ENCODE measurements around the gene SARS2.

Gene SARS2

GRCh38 chr19:38933544-38933943 lies 3.0 kb upstream of the SARS2 start:
- TF ChIP-seq PAX5 (IDR thresholded peaks at IDR 0.05; ENCODE audit: insufficient read depth, low read length, severe bottlenecking) (no peak), POLR2A (IDR thresholded peaks at IDR 0.05; ENCODE audit: low read depth, low read length) (no peak), POU2F2 (IDR thresholded peaks at IDR 0.05; ENCODE audit: low read depth, low read length) (no peak), TAF1 (IDR thresholded peaks at IDR 0.05; ENCODE audit: low read depth, low read length) (no peak), SPI1 (IDR thresholded peaks at IDR 0.05; ENCODE audit: low read depth, low read length) (no peak), POLR2AphosphoS5 (IDR thresholded peaks at IDR 0.05; ENCODE audit: low read depth, low read length) (no peak)
- DNase-seq (ENCODE audit: insufficient read length, low spot score): no peak
- FAIRE-seq: no peak

- DNase-seq (ENCODE audit: insufficient read length, low spot score) (no peak), FAIRE-seq (no peak)
Observed at GRCh38 chr19:38932425-38933179, 2.0 kb upstream of the SARS2 start.

DNA sequence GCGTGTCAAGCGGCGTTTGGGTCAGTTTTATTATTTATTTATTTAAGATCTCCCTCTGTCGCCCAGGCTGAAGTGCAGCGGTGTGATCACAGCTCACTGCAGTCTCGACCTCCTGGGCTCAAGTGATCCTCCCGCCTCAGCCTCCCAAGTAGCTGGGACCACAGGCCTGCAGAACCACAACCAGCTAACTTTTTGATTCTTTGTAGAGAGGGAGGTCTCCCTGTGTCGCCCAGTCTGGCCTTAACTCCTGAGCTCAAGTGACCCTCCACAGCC lies 894 bp upstream of the SARS2 start:
- DNase-seq (ENCODE audit: insufficient read length, low spot score) (no peak), FAIRE-seq (no peak)
- TF ChIP-seq POLR2A (IDR thresholded peaks at IDR 0.05; ENCODE audit: low read depth, low read length) (no peak), SPI1 (IDR thresholded peaks at IDR 0.05; ENCODE audit: low read depth, low read length) (no peak), PAX5 (IDR thresholded peaks at IDR 0.05; ENCODE audit: insufficient read depth, low read length, severe bottlenecking) (no peak), POLR2AphosphoS5 (IDR thresholded peaks at IDR 0.05; ENCODE audit: low read depth, low read length) (no peak), POU2F2 (IDR thresholded peaks at IDR 0.05; ENCODE audit: low read depth, low read length) (no peak), TAF1 (IDR thresholded peaks at IDR 0.05; ENCODE audit: low read depth, low read length) (no peak)

More at GRCh38 chr19:38932425-38933179, 2.0 kb upstream of the SARS2 start:
- no peak for TF ChIP-seq TAF1 (IDR thresholded peaks at IDR 0.05; ENCODE audit: low read depth, low read length)
- no peak for TF ChIP-seq SPI1 (IDR thresholded peaks at IDR 0.05; ENCODE audit: low read depth, low read length)
- no peak for TF ChIP-seq PAX5 (IDR thresholded peaks at IDR 0.05; ENCODE audit: insufficient read depth, low read length, severe bottlenecking)
- TF ChIP-seq POU2F2 (IDR thresholded peaks at IDR 0.05; ENCODE audit: low read depth, low read length): no peak
- TF ChIP-seq POLR2AphosphoS5 (IDR thresholded peaks at IDR 0.05; ENCODE audit: low read depth, low read length): no peak
- no peak for TF ChIP-seq POLR2A (IDR thresholded peaks at IDR 0.05; ENCODE audit: low read depth, low read length)

DNA sequence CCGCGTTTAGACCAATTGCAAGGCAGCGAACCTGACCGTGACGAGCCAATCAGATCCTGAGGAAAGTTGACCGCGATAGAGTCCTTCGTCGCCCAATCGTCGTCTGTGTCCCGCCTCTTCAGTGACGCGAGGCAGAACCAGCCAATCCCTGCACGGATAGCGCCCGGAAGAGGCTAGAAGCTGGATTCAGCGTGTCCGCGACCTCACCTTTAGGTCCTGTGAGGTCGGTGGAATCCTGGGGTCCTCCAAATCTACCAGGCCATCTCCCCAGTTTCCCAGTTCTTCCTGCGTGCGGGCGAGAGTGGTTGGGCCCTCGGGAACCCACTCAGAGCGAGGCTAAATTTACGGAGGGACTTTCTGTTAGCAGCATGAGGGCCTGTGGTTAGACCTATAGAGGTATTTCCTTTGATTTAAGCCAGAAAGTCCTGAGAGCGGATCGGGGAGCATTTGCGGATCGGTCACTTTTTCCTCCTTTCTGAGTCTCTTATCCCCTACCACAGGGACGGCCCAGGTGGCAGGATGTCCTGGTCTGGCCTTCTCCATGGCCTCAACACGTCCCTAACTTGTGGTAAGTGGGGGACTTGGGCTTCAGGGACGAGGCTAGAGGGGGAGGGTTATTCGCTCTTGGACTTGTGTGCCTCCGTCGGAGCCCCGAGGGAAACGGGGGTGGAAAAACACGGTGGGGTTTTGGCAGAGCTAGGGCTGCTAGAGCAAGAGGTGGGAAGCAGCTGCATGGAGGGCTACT lies 385 bp upstream of the SARS2 start, which contains the start of gene MRPS12:
Gene MRPS12 (plus strand): TSS at position 169 of the 745 bp plus-strand sequence. CDS start 351 bp downstream, at position 520.
- TF ChIP-seq TAF1 (IDR thresholded peaks at IDR 0.05; ENCODE audit: low read depth, low read length): peak; percentile 47; the same call in 1 of the 2 replicates
- 0 out of 2 replicates have a peak, but pooled peaks have one; percentile 69 for TF ChIP-seq POU2F2 (IDR thresholded peaks at IDR 0.05; ENCODE audit: low read depth, low read length)
- peak; percentile 94 for TF ChIP-seq POLR2AphosphoS5 (IDR thresholded peaks at IDR 0.05; ENCODE audit: low read depth, low read length)
- peak; percentile 92 for TF ChIP-seq POLR2A (IDR thresholded peaks at IDR 0.05; ENCODE audit: low read depth, low read length)
- no peak for TF ChIP-seq PAX5 (IDR thresholded peaks at IDR 0.05; ENCODE audit: insufficient read depth, low read length, severe bottlenecking)
- TF ChIP-seq SPI1 (IDR thresholded peaks at IDR 0.05; ENCODE audit: low read depth, low read length): no peak
- FAIRE-seq: peak; percentile 100
- peak; percentile 96 for DNase-seq (ENCODE audit: insufficient read length, low spot score)

DNA sequence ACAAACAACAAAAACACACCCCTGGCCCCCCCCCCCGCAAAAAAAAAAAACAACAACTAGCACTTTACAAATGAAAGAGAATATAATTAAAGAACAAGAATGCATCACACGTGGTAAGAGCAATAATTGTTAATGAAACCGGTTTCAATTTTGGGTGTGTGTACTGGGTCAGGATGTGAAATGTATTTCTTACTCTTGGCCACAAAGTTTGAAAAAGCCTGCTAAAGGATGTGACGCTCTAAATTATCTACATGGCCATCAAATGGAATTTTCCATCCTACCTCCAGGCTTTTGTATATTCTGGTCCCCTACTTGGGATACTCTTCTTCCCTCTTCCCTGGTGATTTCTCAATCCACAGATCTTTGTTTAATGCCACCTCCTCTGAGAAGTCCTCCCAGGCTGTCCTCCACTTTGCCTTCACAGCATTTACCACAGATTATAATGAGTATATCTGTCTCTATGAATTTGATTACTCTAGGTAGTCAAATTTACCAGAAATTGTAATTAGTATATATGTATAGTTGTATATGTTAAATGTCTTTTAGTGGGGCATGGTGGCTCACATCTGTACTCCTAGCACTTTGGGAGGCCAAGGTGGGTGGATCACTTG lies 2.1 kb downstream of the SARS2 start:
- TF ChIP-seq POLR2A (IDR thresholded peaks at IDR 0.05; ENCODE audit: low read depth, low read length) (no peak), PAX5 (IDR thresholded peaks at IDR 0.05; ENCODE audit: insufficient read depth, low read length, severe bottlenecking) (no peak), POLR2AphosphoS5 (IDR thresholded peaks at IDR 0.05; ENCODE audit: low read depth, low read length) (no peak), POU2F2 (IDR thresholded peaks at IDR 0.05; ENCODE audit: low read depth, low read length) (no peak), SPI1 (IDR thresholded peaks at IDR 0.05; ENCODE audit: low read depth, low read length) (no peak), TAF1 (IDR thresholded peaks at IDR 0.05; ENCODE audit: low read depth, low read length) (no peak)
- FAIRE-seq (no peak), DNase-seq (ENCODE audit: insufficient read length, low spot score) (no peak)

DNA sequence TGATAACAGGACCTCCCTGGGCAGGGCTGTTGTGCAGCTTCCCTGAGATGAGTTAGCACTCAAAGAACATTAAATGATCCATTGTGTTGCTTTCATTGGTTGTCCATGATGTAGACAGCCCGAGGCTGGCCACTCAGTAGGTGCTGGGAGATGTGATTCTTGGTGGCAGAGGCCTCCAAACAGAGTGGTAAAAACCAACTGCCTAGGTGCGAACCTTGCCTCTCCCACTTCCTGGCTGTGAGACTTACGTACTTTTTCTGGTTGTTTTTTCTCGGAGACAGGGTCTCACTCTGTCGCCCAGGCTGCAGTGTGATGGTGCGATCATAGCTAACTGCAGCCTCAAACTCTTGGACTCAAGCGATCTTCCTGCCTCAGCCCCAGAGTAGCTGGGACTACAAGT lies 6.2 kb downstream of the SARS2 start:
- DNase-seq (ENCODE audit: insufficient read length, low spot score): no peak

DNA sequence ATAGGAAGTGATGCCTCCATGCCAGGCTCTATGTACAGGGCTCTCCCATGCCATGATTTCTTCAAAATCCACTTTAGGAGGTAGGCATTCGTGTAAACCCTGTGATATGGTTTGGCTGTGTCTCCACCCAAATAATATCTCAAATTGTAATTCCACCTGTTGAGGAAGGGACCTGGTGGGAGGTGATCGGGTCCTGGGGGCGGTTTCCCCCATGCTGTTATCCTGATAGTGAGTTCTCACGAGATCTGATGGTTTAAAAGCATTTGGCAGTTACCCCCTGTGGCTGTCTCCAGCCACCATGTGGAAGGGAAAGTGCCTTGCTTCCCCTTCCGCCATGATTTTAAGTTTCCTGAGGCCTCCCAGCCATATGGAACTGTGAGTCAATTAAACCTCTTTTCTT lies 8.1 kb downstream of the SARS2 start:
- FAIRE-seq: no peak
- TF ChIP-seq PAX5 (IDR thresholded peaks at IDR 0.05; ENCODE audit: insufficient read depth, low read length, severe bottlenecking): no peak
- TF ChIP-seq POU2F2 (IDR thresholded peaks at IDR 0.05; ENCODE audit: low read depth, low read length): no peak
- no peak for TF ChIP-seq POLR2AphosphoS5 (IDR thresholded peaks at IDR 0.05; ENCODE audit: low read depth, low read length)
- no peak for DNase-seq (ENCODE audit: insufficient read length, low spot score)

More for the DNA sequence above, 6.2 kb downstream of the SARS2 start:
- TF ChIP-seq POU2F2 (IDR thresholded peaks at IDR 0.05; ENCODE audit: low read depth, low read length) (no peak), POLR2AphosphoS5 (IDR thresholded peaks at IDR 0.05; ENCODE audit: low read depth, low read length) (no peak), POLR2A (IDR thresholded peaks at IDR 0.05; ENCODE audit: low read depth, low read length) (no peak), TAF1 (IDR thresholded peaks at IDR 0.05; ENCODE audit: low read depth, low read length) (no peak), SPI1 (IDR thresholded peaks at IDR 0.05; ENCODE audit: low read depth, low read length) (no peak), PAX5 (IDR thresholded peaks at IDR 0.05; ENCODE audit: insufficient read depth, low read length, severe bottlenecking) (no peak)
- FAIRE-seq: no peak

GRCh38 chr19:38921420-38922274 lies 8.9 kb downstream of the SARS2 start:
- TF ChIP-seq TAF1 (IDR thresholded peaks at IDR 0.05; ENCODE audit: low read depth, low read length) (no peak), PAX5 (IDR thresholded peaks at IDR 0.05; ENCODE audit: insufficient read depth, low read length, severe bottlenecking) (no peak), POU2F2 (IDR thresholded peaks at IDR 0.05; ENCODE audit: low read depth, low read length) (no peak), POLR2A (IDR thresholded peaks at IDR 0.05; ENCODE audit: low read depth, low read length) (no peak), POLR2AphosphoS5 (IDR thresholded peaks at IDR 0.05; ENCODE audit: low read depth, low read length) (no peak; the same call in 1 of the 2 replicates), SPI1 (IDR thresholded peaks at IDR 0.05; ENCODE audit: low read depth, low read length) (no peak)
- DNase-seq (ENCODE audit: insufficient read length, low spot score): no peak
- no peak for FAIRE-seq
